IMR-90 (cell line): Measurements from ENCODE around the gene ARHGEF26. TPM values are rescaled to one million over a fixed set of nuclear protein-coding genes. Genes with fewer than 3 reads are reported as not detected.

Experiments
- ATAC-seq: fragments of 200-7000 bp; cut with Tn5 transposase; 2 replicates; pipeline ENCODE4 v1.9.1; 2020; ENCODE audit warnings: low read depth, mild to moderate bottlenecking, moderate library complexity
- BruUV-seq: library from RNA; stranded (reverse); fragments of 400-500 nt; replicated peaks from 2 replicates; lab custom pipeline; 2021; lab: Mats Ljungman, UMichigan
- CTCF ChIA-PET: fragments of 300-600 bp; formaldehyde crosslinking; extraction: SDS; loops from one replicate; lab custom pipeline; 2021; ENCODE audit warnings: antibody characterized with exemption; lab: Yijun Ruan, JAX
- POLR2A ChIA-PET: fragments of 300-600 bp; sonication (Branson Sonifier 250); formaldehyde crosslinking; loops from one replicate; lab custom pipeline; 2022; ENCODE audit warnings: antibody characterized with exemption; ENCODE audit not compliant: unreplicated experiment; lab: Charles Lee
- DNase-seq: peaks from one replicate; pipeline ENCODE4 v3.0.0; 2013
- H2AFZ ChIP-seq: replicated peaks from 2 replicates; pipeline ENCODE3; 2013; ENCODE audit warnings: low read length, mild to moderate bottlenecking; ENCODE audit not compliant: poor library complexity
- H2AK5ac ChIP-seq: 2 replicates; pipeline ENCODE4 v1.6.1; 2013; ENCODE audit warnings: low read depth, low read length, inconsistent platforms
- H2AK9ac ChIP-seq: replicated peaks from 2 replicates; pipeline ENCODE3; 2013; ENCODE audit warnings: mild to moderate bottlenecking, low read depth, low read length, moderate library complexity; ENCODE audit not compliant: poor library complexity
- H2BK120ac ChIP-seq: 2 replicates; pipeline ENCODE4 v1.6.1; 2013; ENCODE audit warnings: low read depth, low read length, inconsistent platforms
- H2BK15ac ChIP-seq: 3 replicates; pipeline ENCODE4 v1.6.1; 2013; ENCODE audit warnings: low read depth, low read length, inconsistent platforms
- H2BK20ac ChIP-seq: 2 replicates; pipeline ENCODE4 v1.6.1; 2013; ENCODE audit warnings: low read depth, mild to moderate bottlenecking, inconsistent platforms, low read length, moderate library complexity
- H2BK5ac ChIP-seq: 2 replicates; pipeline ENCODE4 v1.6.1; 2013; ENCODE audit warnings: mild to moderate bottlenecking, low read depth, low read length, inconsistent platforms; ENCODE audit not compliant: poor library complexity, severe bottlenecking
- H3K14ac ChIP-seq: replicated peaks from 2 replicates; pipeline ENCODE4 v1.6.1; 2013; ENCODE audit warnings: low read depth, low read length, inconsistent platforms
- H3K18ac ChIP-seq: 2 replicates; pipeline ENCODE4 v1.6.1; 2013; ENCODE audit warnings: low read depth, low read length, control low read depth
- H3K23ac ChIP-seq: 2 replicates; pipeline ENCODE4 v1.6.1; 2013; ENCODE audit warnings: low read depth, low read length, inconsistent platforms
- H3K27ac ChIP-seq: 2 replicates; pipeline ENCODE4 v1.5.1; 2013; ENCODE audit warnings: mild to moderate bottlenecking, control low read depth, low read length; ENCODE audit not compliant: insufficient read depth
- H3K27me3 ChIP-seq: 2 replicates; pipeline ENCODE4 v1.6.1; 2013; ENCODE audit warnings: low read length; ENCODE audit not compliant: control insufficient read depth, insufficient read depth
- H3K36me3 ChIP-seq: 2 replicates; pipeline ENCODE4 v1.6.1; 2013; ENCODE audit warnings: low read length, mixed read lengths; ENCODE audit not compliant: control insufficient read depth, insufficient read depth
- H3K4ac ChIP-seq: 2 replicates; pipeline ENCODE4 v1.6.1; 2013; ENCODE audit warnings: low read depth, low read length, inconsistent platforms
- H3K4me1 ChIP-seq: 2 replicates; pipeline ENCODE4 v1.6.1; 2013; ENCODE audit warnings: low read length, mixed read lengths; ENCODE audit not compliant: control insufficient read depth, insufficient read depth
- H3K4me2 ChIP-seq: 2 replicates; pipeline ENCODE4 v1.6.1; 2013; ENCODE audit warnings: low read depth, mild to moderate bottlenecking, control low read depth, low read length, moderate library complexity
- H3K4me3 ChIP-seq: 2 replicates; pipeline ENCODE4 v1.5.1; 2013; ENCODE audit warnings: low read depth, mild to moderate bottlenecking, control low read depth, low read length, moderate library complexity; ENCODE audit not compliant: insufficient read depth
- H3K56ac ChIP-seq: 2 replicates; pipeline ENCODE4 v1.6.1; 2013; ENCODE audit warnings: low read length, inconsistent platforms; ENCODE audit not compliant: insufficient read depth; ENCODE audit errors: extremely low read depth
- H3K79me1 ChIP-seq, 2 experiments: 2 replicates each; pipeline ENCODE4 v1.6.1; 2013; ENCODE audit warnings: low read length in 2 of 2, inconsistent platforms in 1 of 2, low read depth in 1 of 2
- H3K9ac ChIP-seq: 2 replicates; pipeline ENCODE4 v1.6.1; 2013; ENCODE audit warnings: low read depth, low read length, control low read depth
- H3K9me1 ChIP-seq: 2 replicates; pipeline ENCODE4 v1.6.1; 2013; ENCODE audit warnings: low read length, inconsistent platforms; ENCODE audit not compliant: insufficient read depth
- H3K9me3 ChIP-seq: 2 replicates; pipeline ENCODE4 v1.6.1; 2013; ENCODE audit warnings: low read length; ENCODE audit not compliant: control insufficient read depth, insufficient read depth
- H4K20me1 ChIP-seq: 2 replicates; pipeline ENCODE4 v1.6.1; 2013; ENCODE audit warnings: low read length, inconsistent platforms; ENCODE audit not compliant: insufficient read depth
- H4K5ac ChIP-seq: 2 replicates; pipeline ENCODE4 v1.6.1; 2013; ENCODE audit warnings: mild to moderate bottlenecking, low read depth, low read length, control low read depth
- H4K8ac ChIP-seq, 2 experiments: 2 replicates each; pipeline ENCODE4 v1.6.1; 2013; ENCODE audit warnings: low read depth in 2 of 2, low read length in 2 of 2, control low read depth in 1 of 2, inconsistent platforms in 1 of 2
- H4K91ac ChIP-seq: 2 replicates; pipeline ENCODE4 v1.6.1; 2013; ENCODE audit warnings: low read depth, low read length, inconsistent platforms; ENCODE audit not compliant: insufficient read depth
- BHLHE40 ChIP-seq: fragments of 150-350 bp; IDR thresholded peaks from 2 replicates; pipeline ENCODE4 v1.6.1; 2016; ENCODE audit warnings: mild to moderate bottlenecking, low read depth, low read length
- CEBPB ChIP-seq: IDR thresholded peaks from 2 replicates; pipeline ENCODE4 v1.6.1; 2012; ENCODE audit warnings: low read depth, low read length, improper control_type of control experiment
- CHD1 ChIP-seq: IDR thresholded peaks from 2 replicates; pipeline ENCODE4 v1.6.1; 2012; ENCODE audit warnings: low read depth, low read length, improper control_type of control experiment
- CTCF ChIP-seq: conservative IDR thresholded peaks from 2 replicates; pipeline ENCODE4 v1.5.1; 2012; ENCODE audit warnings: mild to moderate bottlenecking, low read depth, low read length, improper control_type of control experiment
- ELK1 ChIP-seq: fragments of 150-350 bp; IDR thresholded peaks from 2 replicates; pipeline ENCODE4 v1.6.1; 2016; ENCODE audit warnings: low read depth, mild to moderate bottlenecking, low read length, moderate library complexity, borderline replicate concordance
- FOS ChIP-seq: fragments of 150-350 bp; IDR thresholded peaks from 2 replicates; pipeline ENCODE4 v1.6.1; 2016; ENCODE audit warnings: low read depth, low read length
- MAZ ChIP-seq: IDR thresholded peaks from 2 replicates; pipeline ENCODE4 v1.6.1; 2012; ENCODE audit warnings: low read depth, mild to moderate bottlenecking, low read length, improper control_type of control experiment, moderate library complexity, borderline replicate concordance
- RAD21 ChIP-seq: IDR thresholded peaks from 2 replicates; pipeline ENCODE4 v1.6.1; 2012; ENCODE audit warnings: low read length, improper control_type of control experiment
- RCOR1 ChIP-seq: IDR thresholded peaks from 2 replicates; pipeline ENCODE4 v1.6.1; 2012; ENCODE audit warnings: mild to moderate bottlenecking, low read length, improper control_type of control experiment; ENCODE audit not compliant: insufficient replicate concordance
- USF2 ChIP-seq: fragments of 150-350 bp; IDR thresholded peaks from 2 replicates; pipeline ENCODE4 v1.6.1; 2017; ENCODE audit warnings: mild to moderate bottlenecking, antibody characterized with exemption, low read length, low read depth
- WGBS, 2 experiments: methylation state at CpG; one replicate each; pipeline versions ENCODE4 v1.1.5 to v1.1.7; 2013; ENCODE audit warnings: missing lambda C conversion rate in 2 of 2; ENCODE audit not compliant: insufficient read length in 1 of 2; ENCODE audit errors: extremely low coverage in 2 of 2; 5-methylcytosine and 5-hydroxymethylcytosine counted together
- dilution Hi-C: fragments of 300-500 bp; cut with HindIII; formaldehyde crosslinking; loops from one replicate; pipeline ENCODE4 v1.14.3; 2018; ENCODE audit warnings: low sequenced_read_pairs; ENCODE audit not compliant: unreplicated experiment
- in situ Hi-C: fragments of 300-500 bp; cut with MboI; formaldehyde crosslinking; loops from 3 replicates; pipeline ENCODE4 v1.14.3; 2019; ENCODE audit warnings: low sequenced_read_pairs, inconsistent platforms, mixed read lengths
- intact Hi-C: fragments of 100-400 bp; cut with micrococcal nuclease; formaldehyde crosslinking; loops from 2 replicates; pipeline ENCODE4 v1.10.0; 2022
- polyA plus RNA-seq, 3 experiments: library from polyadenylated mRNA; depleted of rRNA; stranded (reverse); fragments of >200 nt; gene quantifications; 2 replicates each; pipeline ENCODE4 v1.2.3, GENCODE V29; 2012; ENCODE audit warnings: low replicate concordance in 1 of 3
- total RNA-seq: library from RNA; depleted of rRNA; stranded (reverse); fragments of >200 nt; gene quantifications from 2 replicates; pipeline ENCODE4 v1.2.3, GENCODE V29; 2012

The ARHGEF26 gene
- total and polyA plus RNA-seq, 2 of the 4 experiments (the other 2 are of a cell fraction) = 2.0 to 2.3 TPM

GRCh38 chr3:154143873-154144272, 22.7 kb downstream of the ARHGEF26 start:
- H3K27ac ChIP-seq = no peak overlapping the region
- no peak overlapping the region for H2BK5ac ChIP-seq
- no peak overlapping the region for H3K56ac ChIP-seq
- CTCF ChIA-PET = interaction anchor here (0.6 kb wide), 2 partner anchors 16 to 40 kb away, joined by 3 to 9 read pairs; no protein-coding TSS in a partner anchor
- H3K4me1 ChIP-seq = no peaks in the 10 kb centered on the region
- H2AK9ac ChIP-seq = no peak overlapping the region
- H2BK120ac ChIP-seq = no peak overlapping the region
- TF ChIP-seq RCOR1 (no peak), MAZ (no peak), ELK1 (no peak), CEBPB (no peak), FOS (no peak), CTCF (no peak), CHD1 (no peak), BHLHE40 (no peak), USF2 (no peak), RAD21 (no peak)
- no peaks in the 10 kb centered on the region for H3K79me1 ChIP-seq
- no peak overlapping the region for H2BK20ac ChIP-seq
- H3K27me3 ChIP-seq = no peaks in the 10 kb centered on the region
- no peak overlapping the region for H3K4me2 ChIP-seq
- H3K36me3 ChIP-seq = no peaks in the 10 kb centered on the region
- H2AK5ac ChIP-seq = no peak overlapping the region
- no TSS peak for BruUV-seq
- no peaks in the 10 kb centered on the region for H4K20me1 ChIP-seq
- no peak overlapping the region for H3K4ac ChIP-seq
- H3K9me1 ChIP-seq = no peaks in the 10 kb centered on the region
- H3K9me3 ChIP-seq = no peaks in the 10 kb centered on the region
- ATAC-seq (no peak), DNase-seq (no peak)
- no peak overlapping the region for H4K91ac ChIP-seq
- POLR2A ChIA-PET = no interaction called here
- 100% methylated on average over 1 of the region's 2 CpGs; no CpG with 5 or more reads in 1 of the 2 experiments for WGBS, 2 experiments
- no peak overlapping the region for H2AFZ ChIP-seq
- no peak overlapping the region for H3K18ac ChIP-seq
- intact Hi-C loops = no loop called here
- no peak overlapping the region for H4K5ac ChIP-seq
- no peak overlapping the region for H3K9ac ChIP-seq
- H3K4me3 ChIP-seq = no peak overlapping the region
- H3K14ac ChIP-seq = no peak overlapping the region
- in situ Hi-C loops = no loop called here
- H3K23ac ChIP-seq = no peak overlapping the region
- dilution Hi-C loops = no loop called here
- H2BK15ac ChIP-seq = no peak overlapping the region
- H4K8ac ChIP-seq = no peak overlapping the region
